ENCODE measurements around the gene CHD2.
A peak's percentile ranks its signal among the peaks of the same experiment; 100 is the strongest.
"Not testable (repeated sequence)": the region's sequence is repeated elsewhere in the genome, so short reads cannot be mapped to it uniquely, and the experiment has no call there.

Gene CHD2

GRCh38 chr15:93020976-93021772 is 121.0 kb downstream of the CHD2 start:
- no peak for DNase-seq (ENCODE audit: low spot score)

- DNase-seq (ENCODE audit: low spot score), result no peak
These were observed 124.2 kb downstream of the CHD2 start for GRCh38 chr15:93024293-93024692.

GRCh38 chr15:93024716-93025624 is 124.8 kb downstream of the CHD2 start:
- no peak for DNase-seq (ENCODE audit: low spot score)

- DNase-seq (ENCODE audit: low spot score), result no peak
These were observed 125.5 kb downstream of the CHD2 start for GRCh38 chr15:93025625-93025982.

DNA sequence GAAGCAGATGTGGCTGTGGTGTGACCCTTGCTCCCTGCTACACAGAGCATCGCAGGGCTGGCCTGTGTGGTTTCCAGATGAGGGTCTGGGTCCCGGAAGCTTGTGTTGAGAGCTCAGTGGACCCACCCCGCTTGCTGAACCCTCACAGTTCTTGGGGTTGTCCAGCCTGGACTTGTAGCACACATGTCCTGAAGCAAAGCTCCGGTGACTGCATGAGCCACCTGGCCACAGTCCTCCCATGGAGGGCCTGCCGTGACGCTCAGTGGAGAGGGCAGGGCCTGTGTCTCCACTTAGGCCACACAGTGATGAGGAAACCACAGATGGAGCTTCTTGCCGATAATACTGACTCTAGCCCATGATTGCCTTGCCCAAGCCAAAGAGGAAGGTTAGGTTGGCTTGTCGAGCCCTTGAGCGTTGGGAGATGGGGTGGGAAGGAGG is 126.3 kb downstream of the CHD2 start:
- DNase-seq (ENCODE audit: low spot score), result no peak

DNA sequence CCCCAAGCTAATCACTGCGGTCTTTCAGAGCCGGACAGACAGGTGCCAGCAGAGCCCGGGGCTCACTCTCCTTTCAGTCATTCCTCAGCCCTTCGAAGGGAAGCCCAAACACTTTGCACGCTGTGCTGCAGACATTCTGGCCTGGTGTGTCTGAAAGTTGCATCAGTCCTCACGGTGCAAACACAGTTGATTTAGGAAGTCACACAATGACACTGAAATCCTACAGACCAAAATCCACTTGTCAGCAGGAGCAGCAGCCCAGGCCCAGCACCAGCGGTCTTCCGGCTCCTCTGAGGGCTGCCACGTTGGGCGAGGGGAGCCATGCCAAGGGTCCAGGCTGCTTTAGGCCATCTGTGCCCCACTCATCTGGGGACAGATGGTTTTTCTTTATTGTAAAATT is 127.3 kb downstream of the CHD2 start:
- DNase-seq (ENCODE audit: low spot score), result no peak

GRCh38 chr15:93028111-93028631 is 128.0 kb downstream of the CHD2 start:
- DNase-seq (ENCODE audit: low spot score), result no peak

- peak; percentile 80 for DNase-seq (ENCODE audit: low spot score)
These were observed 128.6 kb downstream of the CHD2 start for GRCh38 chr15:93028632-93029213.

GRCh38 chr15:93029214-93029835 is 129.2 kb downstream of the CHD2 start:
- DNase-seq (ENCODE audit: low spot score), result no peak

GRCh38 chr15:93029836-93030429 is 129.8 kb downstream of the CHD2 start:
- peak; percentile 65 for DNase-seq (ENCODE audit: low spot score)

GRCh38 chr15:93030430-93031102 is 130.4 kb downstream of the CHD2 start:
- peak; percentile 84 for DNase-seq (ENCODE audit: low spot score)

DNA sequence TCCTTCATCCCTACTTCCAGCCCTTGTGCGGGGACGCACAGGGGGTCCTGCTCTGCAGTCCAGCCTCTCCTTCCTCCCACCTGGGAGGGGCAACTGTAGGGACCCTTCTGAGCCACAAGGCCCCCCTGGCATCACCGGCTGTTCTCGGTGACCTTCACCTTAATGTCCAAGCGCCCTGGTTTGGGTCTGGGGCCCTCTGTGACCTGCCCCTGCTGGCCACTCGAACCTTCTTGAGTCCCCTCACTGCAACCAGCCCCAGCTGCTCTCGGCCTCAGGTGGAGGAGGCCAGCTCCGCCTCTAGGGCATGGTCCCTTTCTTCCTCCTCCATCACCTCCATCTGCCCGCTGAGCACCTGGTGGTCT is 131.0 kb downstream of the CHD2 start:
- no peak for DNase-seq (ENCODE audit: low spot score)

GRCh38 chr15:93031557-93032384 is 131.6 kb downstream of the CHD2 start:
- not testable (repeated sequence) for DNase-seq (ENCODE audit: low spot score)

DNA sequence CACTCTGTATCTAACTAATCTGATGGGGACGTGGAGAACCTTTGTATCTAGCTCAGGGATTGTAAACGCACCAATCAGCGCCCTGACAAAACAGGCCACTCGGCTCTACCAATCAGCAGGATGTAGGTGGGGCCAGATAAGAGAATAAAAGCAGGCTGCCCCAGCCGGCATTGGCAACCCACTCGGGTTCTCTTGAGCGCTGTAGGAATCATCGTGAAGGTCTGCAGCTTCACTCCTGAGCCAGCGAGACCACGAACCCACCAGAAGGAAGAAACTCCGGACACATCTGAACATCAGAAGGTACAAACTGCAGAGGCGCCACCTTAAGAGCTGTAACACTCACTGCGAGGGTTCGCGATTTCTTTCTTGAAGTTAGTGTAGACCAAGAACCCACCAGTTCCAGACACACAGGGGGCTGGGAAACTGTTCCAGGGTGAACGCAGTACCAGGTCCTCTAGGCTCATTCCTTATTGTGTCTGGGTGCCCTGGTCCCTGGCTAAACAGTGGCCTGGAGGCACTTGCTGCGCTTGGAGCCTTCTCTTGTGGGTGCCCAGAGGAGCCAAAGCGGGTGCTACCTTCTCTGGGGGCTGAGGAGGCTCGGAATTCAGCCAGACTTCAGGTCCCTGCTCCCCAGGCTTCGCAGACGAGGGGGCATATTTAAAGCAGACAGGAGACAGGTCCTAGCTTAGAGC is 132.5 kb downstream of the CHD2 start:
- DNase-seq (ENCODE audit: low spot score), result not testable (repeated sequence)

- no peak for DNase-seq (ENCODE audit: low spot score)
These were observed 133.4 kb downstream of the CHD2 start for GRCh38 chr15:93033434-93034045.

DNA sequence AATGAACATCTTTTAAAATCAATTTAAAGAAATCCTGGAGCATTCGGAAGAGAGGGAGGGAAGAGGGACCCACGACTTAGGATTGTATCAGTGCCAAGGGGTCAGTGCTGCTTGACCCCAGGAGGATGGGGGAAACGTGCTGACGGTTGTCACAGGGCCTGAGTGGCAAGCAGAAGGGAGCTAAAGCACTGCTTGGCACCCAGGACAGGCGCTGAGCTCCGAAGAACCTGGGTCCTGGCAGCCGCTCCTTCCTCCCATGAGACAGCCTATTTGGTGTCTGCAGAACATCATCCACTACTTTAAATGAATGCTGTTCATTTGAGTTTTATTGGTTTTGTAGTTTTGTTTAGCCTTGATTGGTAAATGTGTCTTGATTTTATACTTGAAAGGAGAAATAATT is 134.4 kb downstream of the CHD2 start:
- no peak for DNase-seq (ENCODE audit: low spot score)

GRCh38 chr15:93035092-93035915 is 135.2 kb downstream of the CHD2 start:
- peak; percentile 52 for DNase-seq (ENCODE audit: low spot score)
